ENCODE data around the gene ARL5B.

The ARL5B gene

DNA sequence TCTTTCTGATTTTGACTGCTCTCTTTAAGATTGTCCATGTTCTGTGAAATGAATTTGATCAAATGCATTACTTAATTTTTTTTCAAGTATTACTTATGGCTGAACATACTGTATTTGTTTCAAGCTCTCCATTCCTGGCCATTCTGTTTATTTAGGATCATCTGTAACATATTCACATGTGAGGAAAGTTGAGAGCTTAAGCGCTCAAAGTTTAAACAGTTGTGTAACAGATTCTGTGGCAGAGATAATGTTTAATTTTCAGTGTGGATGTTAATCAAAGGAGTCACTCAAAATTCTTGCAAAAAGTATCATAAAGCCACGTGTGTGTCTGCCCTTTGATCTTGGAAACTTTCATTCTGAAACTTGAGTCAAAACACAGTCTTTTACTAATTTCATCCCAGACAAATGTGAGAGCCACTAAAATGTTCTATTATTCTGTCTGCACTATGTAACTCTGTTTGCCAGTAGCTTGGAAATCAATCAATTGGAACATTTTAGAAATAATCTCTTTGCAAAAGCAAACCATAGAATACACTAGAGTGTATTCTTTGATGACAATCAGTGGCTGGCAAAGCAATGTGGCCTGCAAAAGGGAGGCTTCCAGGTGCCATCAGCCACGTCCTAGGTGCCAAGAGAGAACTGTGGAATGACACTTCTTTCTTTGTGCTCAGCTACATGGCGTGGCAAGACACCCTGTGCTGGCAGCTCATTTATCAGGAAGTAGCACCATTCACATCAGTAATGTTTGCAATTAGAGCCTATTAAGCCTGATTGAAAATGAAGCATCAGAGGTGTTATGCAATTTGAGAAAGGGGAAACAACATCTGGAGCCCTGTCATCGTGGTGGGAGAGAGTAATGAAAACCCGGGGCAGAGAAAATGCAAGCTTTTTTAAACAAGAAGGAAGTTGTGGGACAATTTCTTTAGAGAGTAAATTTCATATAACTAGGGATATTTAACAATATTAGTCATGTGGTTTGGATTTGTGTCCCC, 40.9 kb downstream of the ARL5B start:
- in situ Hi-C loops (cut with MboI; ENCODE audit: low sequenced_read_pairs): no loop called here

DNA sequence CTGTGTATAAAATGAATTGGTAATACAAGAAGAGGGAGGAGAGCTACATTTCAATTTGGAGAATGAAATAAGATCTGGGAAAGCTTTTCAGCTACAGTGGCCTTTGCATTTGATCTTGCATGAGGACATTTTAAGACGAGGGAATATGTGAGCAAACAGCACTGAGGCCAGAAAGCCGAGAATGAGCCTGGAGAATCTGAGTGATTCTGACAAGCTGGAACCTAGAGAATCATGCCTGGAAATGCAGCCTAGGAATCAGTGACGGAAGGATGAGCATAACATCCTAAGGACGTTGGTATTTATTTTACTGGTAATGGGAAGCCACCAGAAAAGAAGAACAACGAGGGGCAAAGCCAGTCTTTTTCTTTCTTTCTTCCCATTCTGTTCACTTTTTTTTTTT, 44.3 kb downstream of the ARL5B start:
- in situ Hi-C loops (cut with MboI; ENCODE audit: low sequenced_read_pairs): no loop called here

DNA sequence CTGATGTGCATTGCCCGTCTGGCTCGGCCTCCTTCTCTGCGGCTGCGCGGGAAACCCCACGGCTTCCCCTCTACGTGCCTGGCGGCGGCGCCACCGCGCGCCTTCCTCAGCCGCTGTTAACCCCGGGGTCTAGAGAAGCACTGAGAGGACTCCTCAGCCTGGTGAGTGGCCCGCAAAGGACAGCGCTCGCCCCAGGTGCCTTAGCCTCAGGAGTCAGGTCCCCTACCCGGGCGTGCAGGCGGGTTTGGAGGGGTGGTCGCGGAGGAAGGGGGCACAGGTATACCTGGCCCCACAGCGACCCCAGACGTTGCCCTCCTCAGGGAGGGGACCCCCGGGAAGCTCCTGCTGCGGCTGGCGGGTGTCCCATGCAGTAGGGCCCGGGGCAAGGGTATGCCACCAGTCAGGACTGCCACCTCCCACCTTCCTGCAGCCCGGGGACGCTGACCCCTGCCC, 51.0 kb downstream of the ARL5B start:
- in situ Hi-C loops (cut with MboI; ENCODE audit: low sequenced_read_pairs): no loop called here

GRCh38 chr10:18713077-18713476, 53.8 kb downstream of the ARL5B start:
- in situ Hi-C loops (cut with MboI; ENCODE audit: low sequenced_read_pairs): no loop called here

- in situ Hi-C loops (cut with MboI; ENCODE audit: low sequenced_read_pairs): no loop called here
Observed at GRCh38 chr10:18718991-18719390, 59.8 kb downstream of the ARL5B start.

DNA sequence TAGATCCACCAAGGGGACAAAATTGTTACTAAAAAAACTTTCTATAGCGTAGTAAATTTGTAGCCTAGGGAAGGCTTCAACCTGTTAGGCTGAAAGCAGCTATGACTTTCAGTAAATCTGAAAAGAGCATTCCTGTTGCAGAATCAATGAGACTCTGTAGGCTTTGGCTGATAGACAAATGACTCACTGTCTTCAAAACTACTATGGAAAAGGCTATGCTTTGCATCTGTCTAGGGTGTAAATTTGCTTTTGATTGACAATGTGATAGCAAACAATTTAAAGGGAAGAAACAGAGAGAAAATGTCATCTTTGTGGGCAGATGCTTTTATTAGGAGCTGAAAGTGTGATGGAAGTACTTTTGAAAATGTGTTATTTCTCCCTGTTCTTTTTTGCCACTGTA, 60.6 kb downstream of the ARL5B start:
- in situ Hi-C loops (cut with MboI; ENCODE audit: low sequenced_read_pairs): no loop called here

DNA sequence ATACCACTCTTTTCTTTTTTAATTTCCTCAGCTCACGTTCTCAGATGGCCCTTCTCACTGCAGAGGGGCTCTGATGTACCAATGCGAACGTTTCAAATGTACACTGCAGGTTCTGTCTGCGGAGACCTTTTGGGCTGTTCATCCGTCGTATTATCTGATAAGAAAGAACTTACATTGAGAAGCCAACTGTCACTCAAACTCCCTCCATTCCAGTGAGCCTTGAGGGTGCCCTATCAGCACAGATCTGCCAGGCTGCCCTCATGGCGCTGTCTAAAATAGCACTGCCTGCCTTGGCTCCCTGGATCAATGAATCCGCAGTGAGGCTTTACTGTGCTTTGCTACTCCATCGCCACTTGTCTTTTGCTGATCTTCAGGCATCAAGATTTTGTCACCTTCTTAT, 61.8 kb downstream of the ARL5B start:
- in situ Hi-C loops (cut with MboI; ENCODE audit: low sequenced_read_pairs): no loop called here

GRCh38 chr10:18723801-18724200, 64.6 kb downstream of the ARL5B start:
- in situ Hi-C loops (cut with MboI; ENCODE audit: low sequenced_read_pairs): no loop called here
